ENCODE measurements around the gene ELL2. TPM values are rescaled to one million over a fixed set of nuclear protein-coding genes. Genes with fewer than 3 reads are reported as not detected.

ELL2 gene
- total and polyA plus RNA-seq, 9 of the 15 experiments (the other 6 are each of a cell fraction or from before 2014, with no cell fraction given) = 4.3 to 18.3 (median 14.5) TPM

DNA sequence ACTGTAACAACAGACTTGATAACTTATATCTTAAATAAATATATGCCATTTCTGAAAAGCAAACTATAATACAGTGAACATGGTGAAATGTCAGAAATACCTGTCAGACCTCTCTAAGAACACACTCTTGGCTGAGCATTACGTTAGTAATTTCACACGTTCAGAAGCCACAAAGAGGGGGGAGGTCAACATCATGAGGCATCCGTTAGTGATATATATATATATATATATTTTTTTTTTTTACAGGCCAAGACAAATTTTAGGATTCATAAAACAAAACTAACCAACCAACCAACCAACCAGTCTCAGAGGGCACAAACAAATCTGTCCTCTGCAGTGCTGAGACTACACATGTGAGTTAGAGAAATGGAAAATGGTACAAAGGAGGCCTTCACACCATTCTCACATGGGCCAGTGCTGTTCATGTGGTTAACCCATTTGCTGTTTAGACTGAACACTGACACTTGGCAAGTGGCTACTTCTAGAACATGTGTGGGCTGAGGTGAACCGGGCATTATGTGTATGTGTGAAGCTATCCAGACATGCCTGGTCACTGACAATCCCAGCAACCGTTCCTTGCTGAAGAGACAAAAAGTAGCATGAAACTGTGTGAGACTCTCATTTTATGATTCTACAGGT lies 54.5 kb downstream of the ELL2 start:
- no TSS peak for BruUV-seq (replicated peaks)
- no peaks in the 10 kb centered on the region for H3K27me3 ChIP-seq (ENCODE audit: control insufficient read depth in 2 of 2, insufficient read depth in 2 of 2, low read length in 2 of 2)
- H3K4me2 ChIP-seq (ENCODE audit: insufficient read depth, low read length) = no peak overlapping the region
- no peaks in the 10 kb centered on the region for H3K9me1 ChIP-seq (ENCODE audit: control insufficient read depth, insufficient read depth, low read length)
- H3K79me2 ChIP-seq (ENCODE audit: control insufficient read depth, insufficient read depth, low read length) = no peaks in the 10 kb centered on the region
- peaks cover 7% of the 10 kb centered on the region; the same call in 1 of the 3 replicates for H3K36me3 ChIP-seq (ENCODE audit: control insufficient read depth, insufficient read depth, low read length)
- H2AFZ ChIP-seq (ENCODE audit: low read depth, low read length) = no peak overlapping the region
- ChIA-PET POLR2A (interaction anchor here (1.0 to 1.3 kb wide), 4 partner anchors 9 to 54 kb away, joined by 3 to 4 read pairs (median 4); partner anchors contain the start of gene ELL2), CTCF (ENCODE audit: low intra/inter-chr PET ratio) (no interaction called here)
- H3K4me1 ChIP-seq (replicated peaks in 1 of 2; ENCODE audit: control insufficient read depth in 2 of 2, insufficient read depth in 2 of 2, low read length in 2 of 2) = no peaks in the 10 kb centered on the region
- H3K9ac ChIP-seq (ENCODE audit: insufficient read depth in 1 of 2, low read depth in 2 of 2, low read length in 2 of 2) = no peak overlapping the region
- in situ Hi-C loops (cut with MboI) (no loop called here), intact Hi-C loops (cut with micrococcal nuclease) (no loop called here)
- no peak for FAIRE-seq
- TF ChIP-seq ZNF778 (CRISPR knock-in tag; IDR thresholded peaks at IDR 0.05) = no peak
- TF ChIP-seq ZNF408 (CRISPR knock-in tag; IDR thresholded peaks at IDR 0.05; ENCODE audit: low read depth) = no peak
- no peak for TF ChIP-seq CBFB (CRISPR knock-in tag; IDR thresholded peaks at IDR 0.05)
- TF ChIP-seq ATF1 (CRISPR knock-in tag; IDR thresholded peaks at IDR 0.05) = no peak
- TF ChIP-seq ATF1 (tag; IDR thresholded peaks at IDR 0.05) = no peak
- no peak for TF ChIP-seq DPF2 (IDR thresholded peaks at IDR 0.05)
- no peak for TF ChIP-seq JUND (IDR thresholded peaks at IDR 0.05; ENCODE audit: borderline replicate concordance, low read depth, low read length)
- TF ChIP-seq JUND (tag; IDR thresholded peaks at IDR 0.05; ENCODE audit: borderline replicate concordance, low read depth, low read length) = no peak
- no peak for TF ChIP-seq POLR2AphosphoS5 (IDR thresholded peaks at IDR 0.05; ENCODE audit: control insufficient read depth, insufficient read depth, low read depth, low read length)
- TF ChIP-seq MTF1 (CRISPR knock-in tag; IDR thresholded peaks at IDR 0.05; ENCODE audit: borderline replicate concordance) = no peak
- no peak for TF ChIP-seq ILF3 (IDR thresholded peaks at IDR 0.05; ENCODE audit: borderline replicate concordance)
- TF ChIP-seq MYBL2 (IDR thresholded peaks at IDR 0.05; ENCODE audit: low read depth) = no peak
- no peak for TF ChIP-seq MYBL2 (CRISPR knock-in tag; IDR thresholded peaks at IDR 0.05; ENCODE audit: borderline replicate concordance)
- no peak for TF ChIP-seq NFIC (IDR thresholded peaks at IDR 0.05)
- TF ChIP-seq MCM7 (IDR thresholded peaks at IDR 0.05) = no peak
- no peak for TF ChIP-seq ZNF696 (CRISPR knock-in tag; conservative IDR thresholded peaks at IDR 0.05)
- no peak for DNase-seq (ENCODE audit: extremely low read depth in 1 of 4, low spot score in 3 of 4)
- no peaks in the 10 kb centered on the region for H4K20me1 ChIP-seq (replicated peaks; ENCODE audit: control insufficient read depth, insufficient read depth, low read length)
- no peak overlapping the region for H3K4me3 ChIP-seq
- WGBS (ENCODE audit: insufficient coverage, low coverage, missing lambda C conversion rate) = 79% methylated on average over 5 of the region's 5 CpGs
- ATAC-seq = no peak
- no peaks in the 10 kb centered on the region for H3K9me3 ChIP-seq (replicated peaks; ENCODE audit: control insufficient read depth, insufficient read depth, low read depth, low read length)
- no peak overlapping the region for H3K27ac ChIP-seq (ENCODE audit: extremely low read depth, low read depth, low read length)

Data from K562 (cell line).